Psoas muscle (tissue), 8 donors: Measurements from ENCODE around the gene MGAT5B. TPM values are rescaled to one million over a fixed set of nuclear protein-coding genes. Genes with fewer than 3 reads are reported as not detected.
A peak's percentile ranks its signal among the peaks of the same experiment; 100 is the strongest.

Experiments
- ATAC-seq, 4 donors: fragments of 200-7000 bp; cut with Tn5 transposase; one replicate each; pipeline ENCODE4 v1.9.1; 2020; ENCODE audit warnings: moderate library complexity in 3 of 4, mild to moderate bottlenecking in 2 of 4
- DNase-seq, 2 donors: peaks; one replicate each; pipeline ENCODE4 v3.0.0-alpha.2; 2020
- H3K27ac ChIP-seq: fragments of 200-600 bp; one replicate; pipeline ENCODE4 v1.8.0; 2022
- H3K27me3 ChIP-seq, 3 donors: fragments of 200-600 bp in 1 of 3; one replicate each; pipeline versions ENCODE4 v1.6.1 to v1.8.0; 2013 to 2022; ENCODE audit warnings: low read length in 2 of 3, mild to moderate bottlenecking in 2 of 3, moderate library complexity in 1 of 3; ENCODE audit not compliant: insufficient read depth in 3 of 3
- H3K36me3 ChIP-seq, 2 donors: fragments of 200-600 bp in 1 of 2; one replicate each; pipeline versions ENCODE4 v1.6.1 to v1.8.0; 2013 to 2022; ENCODE audit warnings: low read depth in 1 of 2, mild to moderate bottlenecking in 1 of 2, moderate library complexity in 1 of 2; ENCODE audit not compliant: insufficient read depth in 1 of 2
- H3K4me1 ChIP-seq: fragments of 200-600 bp; one replicate; pipeline ENCODE4 v1.8.0; 2022
- H3K4me3 ChIP-seq: fragments of 200-600 bp; one replicate; pipeline ENCODE4 v1.8.0; 2022; ENCODE audit warnings: mild to moderate bottlenecking
- H3K9me3 ChIP-seq: fragments of 200-600 bp; one replicate; pipeline ENCODE4 v1.8.0; 2022
- CTCF ChIP-seq: fragments of 200-600 bp; IDR thresholded peaks from one replicate; pipeline ENCODE4 v1.8.0; 2022; ENCODE audit warnings: antibody characterized with exemption
- WGBS, 3 donors: extraction: QIAGEN DNeasy Blood & Tissue Kit; methylation state at CpG; one replicate each; pipeline versions ENCODE4 v1.1.6 to v1.1.7; 2013; 5-methylcytosine and 5-hydroxymethylcytosine counted together
- intact Hi-C, 2 donors: fragments of 100-400 bp; cut with DNase I; formaldehyde crosslinking; loops; one replicate each; pipeline versions ENCODE4 v1.11.0 to v1.14.2; 2022
- long read RNA-seq, 2 donors: library from polyadenylated mRNA; unstranded; transcript quantifications; one replicate each; pipeline ENCODE4 v2.0.0, GENCODE V29; 2021
- polyA plus RNA-seq, 3 donors: library from polyadenylated mRNA; stranded (reverse); fragments of 200-250 nt; gene quantifications; one replicate each; pipeline ENCODE4 v1.2.3, GENCODE V29; 2013
- total RNA-seq, 4 donors: library from RNA; stranded (reverse); fragmentation: NEBNext Ultra II Directional in 2 of 4; extraction: Animal tissue kit (Norgen Biotek cat#: 25700) in 2 of 4; gene quantifications; one replicate each; pipeline versions ENCODE4 v1.2.1 to v1.2.4, GENCODE V29; 2021 to 2023
- donor health status: healthy with polysubstance abuse.
- donor health status: DM: no; HTN: no; CAD: no; lungs with moderate emphysema.
- donor health status: Bipolar disorder and iron deficiency.
- donor health status: healthy.
- donor health status: DM: yes; HTN: yes; CAD: no.
- donor health status: DM: no; HTN: no; CAD: no.
- donor health status: DM: no; HTN: no; CAD: no.
- donor health status: DM: yes; HTN: yes; CAD: no.

Gene MGAT5B
- total RNA-seq (under 1 TPM in 2 of 4 donors, not detected in 2; 0.06 to 0.34 TPM), polyA plus RNA-seq (under 1 TPM in 2 of 3 donors, not detected in 1; 0.03 to 0.04 TPM)
- long read RNA-seq, donor 1, result 0 reads
- long read RNA-seq, donor 2, result 0 reads

- Histone ChIP-seq H3K27ac (no peak within 1 kb of the TSS), H3K4me3 (peak within 1 kb of the TSS; percentile 49), H3K4me1 (peaks cover 14% of the 10 kb centered on the region), H3K36me3 (no peaks in the 10 kb centered on the region), H3K9me3 (no peaks in the 10 kb centered on the region), H3K27me3 (peaks cover 0 to 34% (median 19%) of the 10 kb centered on the region in 3 donors)
- ATAC-seq (peak; percentile 91 to 98 (median 94)), DNase-seq (peak; percentile 80 to 90)
- peak; percentile 93 for TF ChIP-seq CTCF
- WGBS, 3 donors, result 0 to 1% (median 1%) methylated on average over 17 to 76 of the region's 76 CpGs
- intact Hi-C loops, result loop anchor here (1.0 to 5.0 kb wide), 3 partner anchors 188 to 379 kb away; no protein-coding TSS in a partner anchor
Observed at GRCh38 chr17:76868176-76868668, at the start of gene MGAT5B. Gene MGAT5B (plus strand): TSS chr17:76868404. CDS start chr17:76869030, 626 bp downstream.

- no peak overlapping the region for H3K27ac ChIP-seq
- DNase-seq, result no peak
- H3K4me1 ChIP-seq, result no peaks in the 10 kb centered on the region
- no peak for ATAC-seq
- no peaks in the 10 kb centered on the region for H3K36me3 ChIP-seq
- H3K9me3 ChIP-seq, result no peaks in the 10 kb centered on the region
- peaks cover 0 to 9% (median under 1%) of the 10 kb centered on the region in 3 donors for H3K27me3 ChIP-seq
- H3K4me3 ChIP-seq, result no peak overlapping the region
- 18 to 25% (median 24%) methylated on average over 1 of the region's 1 CpG for WGBS, 3 donors
- intact Hi-C loops, result no loop called here
- TF ChIP-seq CTCF, result no peak
Observed at GRCh38 chr17:76820039-76820438, 48.2 kb upstream of the MGAT5B start.

- H3K4me1 ChIP-seq, result no peaks in the 10 kb centered on the region
- H3K27me3 ChIP-seq, result peaks cover 0 to 9% (median 4%) of the 10 kb centered on the region in 3 donors
- 29 to 37% (median 35%) methylated on average over 4 of the region's 4 CpGs for WGBS, 3 donors
- no peak overlapping the region for H3K4me3 ChIP-seq
- DNase-seq (no peak), ATAC-seq (no peak)
- no peaks in the 10 kb centered on the region for H3K9me3 ChIP-seq
- TF ChIP-seq CTCF, result no peak
- intact Hi-C loops, result no loop called here
- H3K36me3 ChIP-seq, result no peaks in the 10 kb centered on the region
- no peak overlapping the region for H3K27ac ChIP-seq
Observed at GRCh38 chr17:76820561-76820960, 47.6 kb upstream of the MGAT5B start.

- H3K4me3 ChIP-seq, result no peak overlapping the region
- intact Hi-C loops, result no loop called here
Observed at GRCh38 chr17:76822184-76822778, 45.9 kb upstream of the MGAT5B start.

More at GRCh38 chr17:76822184-76822778, 45.9 kb upstream of the MGAT5B start:
- no peaks in the 10 kb centered on the region for H3K4me1 ChIP-seq
- TF ChIP-seq CTCF, result no peak
- peaks cover 0 to 7% (median 7%) of the 10 kb centered on the region in 3 donors for H3K27me3 ChIP-seq
- WGBS, 3 donors, result 47 to 53% (median 49%) methylated on average over 7 of the region's 7 CpGs
- no peak for DNase-seq
- no peaks in the 10 kb centered on the region for H3K36me3 ChIP-seq
- H3K9me3 ChIP-seq, result no peaks in the 10 kb centered on the region
- no peak overlapping the region for H3K27ac ChIP-seq
- ATAC-seq, result no peak
